HG02759 (cell line): ENCODE results near the gene CTNNBIP1.
A peak's percentile ranks its signal among the peaks of the same experiment; 100 is the strongest.

Experiments used
- ATAC-seq: cut with Tn5 transposase; IDR thresholded peaks from one replicate; pipeline ENCODE4 v1.9.1; 2021; ENCODE audit warnings: mild to moderate bottlenecking, moderate library complexity; ENCODE audit not compliant: unreplicated experiment

Gene CTNNBIP1

DNA sequence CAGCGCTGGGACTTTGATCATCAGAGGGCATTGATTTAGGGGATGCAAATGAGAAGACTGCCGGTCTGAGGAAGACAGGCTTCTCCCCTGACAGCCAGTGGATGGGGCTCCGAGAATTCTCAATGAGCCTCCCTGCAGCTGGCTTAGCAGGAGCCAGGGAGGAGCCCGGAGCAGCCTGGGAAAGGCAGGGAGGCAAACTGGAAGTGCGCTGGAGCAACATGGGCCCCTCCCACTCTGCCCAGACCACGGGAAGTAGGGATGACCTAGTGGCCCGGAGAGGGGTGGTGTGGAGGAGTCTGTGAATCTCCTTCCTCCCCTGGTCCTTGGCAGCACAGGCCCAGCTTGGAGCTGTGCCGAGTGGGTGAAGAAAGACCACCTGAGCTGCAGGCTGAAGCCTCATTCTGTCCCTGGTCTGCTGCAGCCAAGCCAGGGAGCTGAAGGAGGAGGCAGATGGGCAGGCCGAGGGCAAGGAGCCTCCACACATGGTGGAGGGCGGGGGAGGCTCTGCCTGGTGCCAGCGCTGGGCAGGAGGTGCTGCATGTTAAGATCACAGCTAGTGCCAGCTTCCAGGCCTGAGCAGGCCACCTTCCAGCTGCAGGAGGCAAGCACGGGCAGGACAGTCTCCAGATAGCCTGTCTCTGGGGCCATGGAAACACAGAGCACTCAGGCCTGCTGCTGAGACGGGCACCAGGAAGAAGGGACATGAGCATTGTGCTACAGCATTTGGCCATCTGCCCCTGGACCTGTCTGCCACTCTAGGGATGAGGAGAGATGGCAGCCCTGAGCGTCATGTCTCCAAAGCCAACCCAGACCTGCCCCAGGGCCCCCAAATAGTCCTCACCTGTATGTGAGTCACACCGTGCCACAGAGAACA, 74.1 kb downstream of the CTNNBIP1 start:
- no peak for ATAC-seq

DNA sequence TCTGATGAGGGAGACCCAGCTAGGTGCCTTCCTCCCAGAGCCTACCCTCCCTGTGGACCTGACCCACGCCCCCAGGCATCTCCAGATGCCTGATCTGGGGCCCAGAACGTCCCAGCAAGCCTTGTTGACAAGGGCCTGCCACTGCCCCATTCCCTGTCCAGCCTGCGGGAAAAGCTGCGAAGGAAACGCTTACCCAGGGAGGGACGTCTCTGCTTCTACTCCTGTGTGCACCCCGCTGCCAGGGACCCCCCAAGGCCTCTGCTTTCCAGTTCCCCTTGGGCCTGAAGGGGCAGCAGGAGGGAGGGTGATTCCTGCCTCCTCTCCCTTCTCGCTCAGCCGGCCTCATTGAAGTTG, 74.7 kb downstream of the CTNNBIP1 start:
- no peak for ATAC-seq

DNA sequence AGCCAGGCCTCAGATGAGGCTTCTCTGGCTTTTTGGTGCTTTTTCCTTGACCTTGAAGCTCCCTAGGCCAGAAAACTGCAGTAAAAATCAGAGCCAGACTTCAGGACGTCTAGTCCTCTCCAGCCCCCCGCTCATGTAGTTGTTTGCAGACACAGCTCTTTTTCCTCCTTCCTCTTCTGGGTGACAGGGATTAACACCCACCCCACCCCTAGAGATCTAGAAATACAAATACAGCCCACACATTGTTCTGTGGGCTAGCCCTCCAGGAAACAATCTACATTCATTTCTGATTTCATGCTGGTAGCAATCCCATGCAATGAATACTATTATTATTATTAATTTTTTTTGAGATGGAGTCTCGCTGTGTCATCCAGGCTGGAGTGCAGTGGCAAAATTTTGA, 76.4 kb downstream of the CTNNBIP1 start:
- no peak for ATAC-seq

DNA sequence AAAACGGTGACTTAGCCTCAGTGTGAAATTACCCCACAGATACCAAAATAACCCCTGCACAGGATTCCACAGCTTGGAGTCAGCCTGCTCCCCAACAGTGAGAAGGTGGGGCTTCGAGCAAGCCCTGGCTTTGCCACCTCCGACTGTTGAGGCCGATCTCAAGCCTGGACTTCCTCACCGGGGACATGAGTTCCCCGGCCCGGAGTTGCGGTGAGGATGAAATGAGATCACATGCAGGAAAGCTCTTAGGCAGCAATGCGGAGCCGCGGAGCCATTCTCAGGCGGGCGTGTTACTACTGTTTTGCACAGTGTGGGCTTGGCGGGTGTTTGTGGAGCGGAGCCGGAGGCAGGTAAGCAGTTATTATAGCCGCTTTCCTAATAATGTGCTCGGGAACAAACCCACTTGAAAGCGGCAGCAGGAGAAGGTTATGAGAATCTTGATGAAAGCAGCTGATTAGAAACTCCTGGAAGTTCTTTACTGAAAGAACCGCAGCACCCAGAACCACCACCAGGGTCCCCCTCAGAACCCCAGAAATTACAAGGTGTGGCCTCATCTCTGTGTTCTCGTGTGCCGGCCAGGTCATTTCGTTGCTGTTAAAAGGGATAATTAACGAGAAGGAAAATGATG, 82.4 kb downstream of the CTNNBIP1 start:
- no peak for ATAC-seq

DNA sequence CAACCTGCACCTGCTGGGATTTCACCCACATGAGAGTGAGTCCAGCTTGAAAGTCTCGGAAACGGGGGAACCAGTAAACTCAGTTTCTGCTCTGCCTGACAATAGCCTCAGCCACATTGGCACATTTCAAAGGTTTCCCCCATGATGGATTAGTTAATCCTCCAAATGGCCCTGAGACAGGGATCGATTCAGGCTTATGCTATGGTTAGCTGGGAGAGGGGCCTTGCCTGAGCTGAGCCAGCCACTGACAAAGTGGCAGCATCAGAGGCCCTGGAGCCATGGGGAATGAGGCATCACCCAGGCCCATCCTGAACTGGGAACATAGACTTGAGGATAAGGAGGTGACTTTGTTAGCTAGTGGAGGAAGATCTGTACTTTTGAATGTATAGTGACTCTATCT, 83.5 kb downstream of the CTNNBIP1 start:
- ATAC-seq: no peak

DNA sequence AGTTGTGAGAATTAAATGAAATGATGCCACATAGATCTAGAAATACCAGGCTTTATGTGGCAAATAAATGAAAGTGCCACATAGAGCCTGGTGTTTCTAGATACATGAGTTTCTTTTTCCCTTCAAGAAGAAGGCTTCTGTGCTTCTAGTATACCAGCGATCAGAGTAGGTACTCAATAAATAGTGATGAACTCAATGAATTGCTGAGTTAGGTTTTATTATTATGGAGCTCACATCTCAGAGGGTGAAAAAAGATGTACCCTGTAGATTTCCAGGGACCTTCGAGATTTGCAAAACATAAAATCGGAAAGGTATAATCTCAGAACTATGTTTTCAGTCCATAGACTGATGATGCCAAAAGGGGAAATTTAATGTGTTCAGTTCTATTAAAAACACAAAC, 84.0 kb downstream of the CTNNBIP1 start:
- no peak for ATAC-seq

DNA sequence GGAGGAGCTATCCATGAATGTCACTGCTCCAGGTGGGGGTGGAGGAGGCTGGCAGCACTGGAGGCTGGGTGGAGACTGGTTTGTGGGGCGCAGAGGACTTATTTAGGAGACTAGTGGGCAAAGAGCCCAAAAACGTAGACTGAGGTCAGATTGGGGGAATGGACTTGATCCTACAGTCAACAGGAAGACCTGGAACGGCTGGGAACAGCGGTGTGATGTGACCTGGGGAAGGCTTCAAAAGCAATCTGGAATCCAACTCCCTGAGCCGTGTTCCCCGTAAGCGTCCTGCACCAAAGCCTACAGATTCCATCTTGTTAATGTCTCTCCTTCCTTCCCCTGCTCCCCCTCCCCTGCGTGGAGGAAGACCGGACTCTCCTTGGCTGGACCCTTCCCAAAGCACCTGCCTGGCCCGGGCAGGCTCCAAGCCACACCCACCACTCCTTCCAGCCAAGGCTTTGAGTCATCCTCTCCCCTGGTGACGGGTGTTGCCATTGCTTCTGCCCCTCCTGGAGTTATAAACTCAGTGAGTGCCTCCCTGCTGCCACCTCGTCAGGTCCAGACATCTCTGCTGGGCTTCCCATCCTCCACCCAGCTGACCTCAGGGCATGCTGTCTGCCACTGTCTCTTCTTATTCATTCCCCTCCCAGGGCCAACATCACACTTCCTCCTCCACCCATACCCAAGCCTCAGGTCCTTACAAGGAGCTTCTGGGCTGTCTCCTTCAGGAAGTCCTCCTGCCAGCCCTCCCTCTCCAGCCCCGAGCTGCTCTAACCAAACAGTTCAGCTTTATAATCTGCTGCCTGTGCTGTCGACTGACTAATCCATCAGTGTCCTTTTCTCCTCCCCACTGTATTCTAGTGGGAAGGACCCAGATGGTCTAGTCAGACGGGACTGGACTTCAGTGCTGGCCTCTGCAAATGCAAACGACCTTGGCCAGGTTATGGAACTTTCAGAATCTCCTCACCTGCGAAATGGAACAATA, 84.7 kb downstream of the CTNNBIP1 start:
- ATAC-seq: no peak

DNA sequence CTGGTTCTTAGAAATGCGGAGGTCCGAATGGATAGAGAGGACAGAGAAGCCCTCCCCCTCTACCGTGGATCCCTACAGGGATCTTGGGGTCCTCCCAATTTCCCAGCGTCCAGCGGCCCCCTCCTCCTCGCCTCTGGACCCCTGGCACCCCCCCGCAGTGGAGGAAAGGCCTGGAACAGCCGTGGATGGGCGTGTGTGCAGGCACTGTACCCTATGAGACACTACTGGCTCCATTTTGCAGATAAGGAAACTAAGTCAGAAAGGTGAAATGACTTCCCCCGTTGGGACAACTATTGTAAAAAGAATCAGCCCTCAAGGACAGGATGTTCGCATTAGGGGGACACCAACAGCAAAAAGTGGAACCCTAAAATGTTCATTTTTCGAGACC, 85.4 kb downstream of the CTNNBIP1 start:
- no peak for ATAC-seq

DNA sequence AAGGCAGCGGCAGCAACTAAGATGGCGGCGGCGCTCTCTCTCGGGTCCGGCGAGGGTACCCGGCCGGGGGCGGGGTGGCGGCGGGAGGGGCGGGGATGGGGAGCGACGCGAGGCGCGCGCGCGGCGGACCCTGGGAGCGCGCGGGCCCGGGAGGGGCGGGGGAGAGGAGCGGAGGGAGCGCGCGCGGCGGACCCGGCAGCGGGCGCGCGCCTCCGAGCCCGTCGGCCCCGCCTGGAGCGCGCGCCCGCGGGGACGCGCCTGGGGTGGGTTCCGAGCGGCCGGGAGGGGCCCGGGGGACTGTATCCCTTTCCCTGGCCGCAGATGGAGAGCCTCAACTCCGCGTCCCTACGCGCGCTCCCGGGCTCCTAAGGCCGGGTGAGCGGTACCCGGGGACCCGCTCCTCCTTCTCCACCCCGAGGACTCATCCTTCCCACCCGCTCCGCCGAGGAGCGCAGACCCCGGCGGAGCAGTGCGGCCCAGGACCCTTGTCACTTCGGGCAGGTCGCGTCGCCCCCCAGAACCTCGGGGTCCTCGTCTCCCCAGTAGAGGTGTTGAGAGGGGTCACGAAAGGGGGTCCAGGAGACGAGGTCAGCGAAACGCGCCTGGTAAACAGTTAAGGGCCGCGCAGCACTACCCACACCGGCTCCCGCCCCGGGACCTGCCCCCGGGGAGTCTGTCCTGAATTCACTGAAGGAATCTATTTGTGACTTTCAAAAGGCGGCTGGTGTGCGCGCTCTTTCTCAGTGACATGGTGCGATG, 85.9 kb downstream of the CTNNBIP1 start, which contains the start of gene CLSTN1:
TSS of gene CLSTN1 (minus strand) at position 23 of the 759 bp plus-strand sequence. CDS start 232 bp downstream, outside the sequence.
- peak; percentile 66 for ATAC-seq

DNA sequence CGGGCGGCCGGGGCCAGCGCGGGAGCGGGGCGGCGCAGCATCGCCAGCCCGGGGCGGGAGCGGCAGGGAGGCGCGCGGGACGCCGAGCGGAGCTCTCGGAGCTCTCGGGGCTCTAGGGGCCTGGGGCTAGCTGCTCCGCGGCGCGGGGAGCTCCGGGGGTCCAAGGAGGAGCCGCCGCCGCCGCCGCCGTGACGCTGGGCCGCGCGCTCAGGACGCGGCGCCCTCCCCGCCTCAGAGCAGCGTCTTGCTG, 86.5 kb downstream of the CTNNBIP1 start:
- peak; percentile 35 for ATAC-seq

DNA sequence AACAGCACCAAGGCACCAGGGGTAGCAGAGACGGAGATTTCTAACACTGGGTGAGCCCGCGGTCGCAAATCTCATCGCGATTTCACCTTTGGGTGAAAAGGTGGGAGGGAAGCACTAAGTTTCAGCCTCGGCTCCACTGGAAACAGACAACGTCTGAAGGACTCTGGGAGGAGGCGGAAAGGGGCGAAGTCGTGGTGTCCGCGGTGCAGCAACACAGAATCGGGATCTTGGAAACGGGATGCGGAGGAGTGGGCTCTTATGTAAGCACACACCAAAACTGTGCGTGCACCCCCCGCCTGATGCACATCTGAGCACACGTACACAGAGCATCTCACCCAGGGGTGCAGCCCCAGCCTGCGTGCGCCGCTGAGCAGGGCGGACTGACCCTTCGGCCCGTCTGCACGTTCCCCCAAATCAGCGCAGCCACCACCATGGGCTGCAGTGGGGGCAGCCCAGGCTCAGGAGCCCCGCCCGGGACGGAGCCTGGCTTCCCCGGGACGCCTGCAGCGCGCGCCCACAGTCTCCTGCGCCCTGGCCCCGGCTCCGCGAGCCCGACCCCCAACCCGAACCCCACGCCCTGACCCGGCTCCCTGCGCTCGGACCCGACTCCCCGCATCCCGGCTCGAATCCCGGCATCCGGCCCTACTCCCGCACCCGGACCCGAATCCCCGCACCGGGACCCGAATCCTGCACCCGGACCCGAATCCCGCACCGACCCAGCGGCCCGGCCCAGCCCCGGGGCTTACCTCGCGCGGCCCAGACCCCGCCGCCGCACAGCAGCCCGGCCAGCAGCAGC, 87.0 kb downstream of the CTNNBIP1 start:
- no peak for ATAC-seq

DNA sequence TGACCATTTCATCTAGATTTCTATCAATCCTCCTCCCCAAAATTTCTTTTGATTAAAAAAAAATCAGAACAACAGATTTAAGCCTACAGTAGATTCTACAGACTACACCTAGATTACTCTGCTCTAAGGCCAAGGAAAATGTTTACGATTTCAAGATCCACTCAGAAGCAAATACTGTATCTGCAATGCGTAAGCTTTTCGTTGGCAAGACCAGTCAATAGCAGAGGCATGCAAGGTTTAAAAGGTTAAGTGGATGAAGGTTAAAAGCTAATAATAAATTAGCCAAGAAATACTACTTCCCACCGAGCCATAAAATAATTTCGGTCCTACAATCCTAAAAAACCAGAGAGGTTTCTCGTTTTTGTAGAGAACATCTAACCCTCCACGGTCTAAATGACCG, 87.6 kb downstream of the CTNNBIP1 start:
- ATAC-seq: no peak

DNA sequence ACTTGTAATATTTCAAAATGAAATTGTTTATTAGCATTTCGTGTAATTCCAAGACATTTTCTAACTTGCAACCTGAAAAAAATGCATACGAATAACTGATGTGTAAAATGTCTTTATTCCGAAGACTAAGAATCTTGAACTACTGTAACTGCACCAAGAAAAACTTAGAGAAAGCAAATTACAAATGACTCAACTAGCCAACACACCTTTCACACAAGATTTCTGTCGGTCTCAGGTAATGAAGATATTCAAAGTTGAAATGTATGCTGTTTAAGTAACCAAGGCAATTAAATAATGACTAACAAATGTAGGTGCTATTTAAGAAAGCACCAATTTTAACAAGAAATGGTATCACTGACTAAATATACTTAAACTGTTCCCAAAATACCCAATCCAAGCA, 88.4 kb downstream of the CTNNBIP1 start:
- ATAC-seq: no peak

DNA sequence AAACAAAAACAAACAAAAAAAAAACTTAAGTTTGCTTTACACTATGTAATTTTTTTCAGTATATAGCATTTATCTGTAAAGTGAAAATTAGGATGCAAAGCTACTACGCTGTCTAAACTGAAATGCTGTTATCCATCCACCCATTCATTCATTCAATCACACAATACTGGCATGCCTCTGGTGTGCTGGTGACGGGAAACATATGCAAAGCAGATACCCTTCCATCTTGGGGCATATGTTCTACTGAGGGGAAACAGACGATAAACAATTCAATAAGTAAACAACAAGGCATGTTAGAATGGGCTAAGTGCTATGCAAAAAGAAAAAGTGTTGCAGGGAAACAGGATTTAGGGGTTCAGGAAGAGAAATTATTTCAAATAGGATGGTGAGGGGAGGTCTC, 89.5 kb downstream of the CTNNBIP1 start:
- no peak for ATAC-seq

DNA sequence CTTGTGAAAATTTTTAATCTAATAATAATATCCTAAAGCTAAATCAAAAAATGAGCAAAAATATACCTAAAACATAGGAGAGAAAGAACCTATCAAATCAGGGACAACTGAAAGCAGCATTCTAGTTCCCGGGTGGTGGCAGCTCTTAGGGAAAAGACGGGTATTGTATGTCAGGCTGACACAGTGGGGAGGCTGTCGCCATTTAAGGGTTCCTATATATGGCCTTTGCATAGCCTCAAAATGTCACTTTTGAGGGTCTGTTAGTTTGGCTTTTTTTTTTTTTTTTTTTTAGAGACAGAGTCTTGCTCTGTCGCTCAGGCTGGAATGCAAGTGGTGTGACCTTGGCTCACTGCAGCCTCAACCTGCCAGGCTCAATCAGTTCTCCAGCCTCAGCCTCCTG, 92.3 kb downstream of the CTNNBIP1 start:
- ATAC-seq: no peak

DNA sequence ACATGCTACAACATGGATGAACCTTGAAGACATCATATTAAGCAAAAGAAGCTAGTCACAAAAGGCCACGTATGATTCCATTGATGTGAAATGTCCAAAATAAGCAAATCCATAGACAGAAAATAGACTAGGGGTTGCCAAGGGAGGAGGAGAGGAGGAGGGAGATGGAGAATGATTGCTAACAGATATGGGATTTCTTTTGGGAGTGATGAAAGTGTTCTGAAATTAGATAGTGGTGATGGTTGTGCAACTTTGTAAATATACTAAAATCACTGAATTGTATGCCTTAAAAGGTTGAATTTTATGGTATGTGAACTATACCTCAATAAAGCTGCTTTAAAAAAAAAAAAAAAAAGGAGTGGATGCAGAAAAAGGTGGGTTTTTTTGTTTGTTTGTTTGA, 93.9 kb downstream of the CTNNBIP1 start:
- ATAC-seq: no peak

DNA sequence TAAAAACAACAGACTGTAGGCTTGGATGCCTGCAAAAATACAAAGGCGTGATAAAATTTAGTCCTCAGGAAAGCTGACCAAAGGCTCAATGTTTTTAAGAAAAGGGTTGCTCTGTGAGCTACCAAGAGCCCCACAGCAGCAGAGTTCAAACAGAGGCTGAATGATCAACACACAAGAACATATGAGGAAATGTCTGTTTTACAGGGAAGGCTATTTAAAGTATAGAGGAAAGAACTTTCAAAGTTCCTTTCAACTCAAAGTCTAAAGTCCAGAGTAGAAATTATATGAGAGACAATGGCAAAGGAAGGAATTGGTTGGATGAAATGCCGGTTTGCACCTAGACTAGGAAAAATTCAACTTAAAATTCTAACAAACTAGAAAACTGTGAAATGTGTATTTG, 94.9 kb downstream of the CTNNBIP1 start:
- ATAC-seq: no peak

DNA sequence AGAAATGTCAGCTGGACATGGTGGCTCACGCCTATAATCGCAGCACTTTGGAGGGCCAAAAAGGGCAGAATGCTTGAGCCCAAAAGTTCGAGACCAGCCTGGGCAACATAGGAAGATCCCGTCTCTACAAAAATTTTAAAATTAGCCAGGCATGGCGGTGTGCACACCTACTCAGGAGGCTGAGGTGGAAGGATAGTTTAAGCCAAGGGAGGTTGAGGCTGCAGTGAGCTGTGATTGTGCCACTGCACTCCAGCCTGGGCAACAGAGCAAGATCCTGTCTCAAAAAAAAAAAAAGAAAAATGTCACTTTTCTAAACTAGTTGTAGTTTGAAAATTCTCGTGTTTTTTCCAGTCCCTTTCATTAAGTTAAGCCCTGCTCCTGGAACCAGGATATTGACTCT, 95.5 kb downstream of the CTNNBIP1 start:
- no peak for ATAC-seq

DNA sequence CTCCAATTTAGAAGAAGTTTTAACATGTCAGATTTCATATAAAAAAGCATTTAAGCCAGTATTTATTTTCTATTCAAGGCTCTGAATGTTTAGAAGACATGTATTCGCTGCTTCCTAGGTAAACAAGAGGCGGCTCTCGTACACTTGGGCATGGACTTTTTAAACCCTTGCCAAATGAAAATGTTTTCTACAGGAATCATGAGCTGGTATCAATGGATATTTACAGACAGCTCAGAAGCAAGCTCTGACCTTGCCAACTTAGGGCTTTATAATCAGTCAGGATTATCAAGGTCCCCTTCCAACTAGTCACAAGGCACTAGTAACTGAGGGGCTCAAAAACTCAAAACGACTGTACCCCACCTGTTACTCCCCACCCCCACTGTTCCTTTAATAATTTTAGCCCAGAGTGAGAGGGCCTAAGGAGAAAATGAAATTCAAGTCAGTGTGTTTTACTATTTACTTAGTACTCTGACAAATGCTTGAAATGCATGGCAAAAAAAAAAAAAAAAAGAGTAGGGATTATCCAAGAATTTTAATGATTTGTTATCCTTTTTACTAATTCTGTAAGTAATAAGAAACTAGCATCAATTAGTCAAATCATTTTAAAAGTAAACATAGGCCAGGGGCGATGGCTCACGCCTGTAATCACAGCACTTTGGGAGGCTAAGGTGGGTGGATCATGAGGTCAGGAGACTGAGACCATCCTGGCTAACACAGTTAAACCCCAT, 98.7 kb downstream of the CTNNBIP1 start:
- no peak for ATAC-seq
